ENCODE data around the gene ATG3.

GRCh38 chr3:112602217-112602838 lies 40.6 kb upstream of the ATG3 start:
- TF ChIP-seq POLR2AphosphoS5 (IDR thresholded peaks at IDR 0.05) = no peak
- TF ChIP-seq CTCF (IDR thresholded peaks at IDR 0.05) = no peak
- no peak for TF ChIP-seq POLR2A (IDR thresholded peaks at IDR 0.05)

All from transverse colon (tissue), 4 donors.